NCI-H526 treated with DMSO at 0.1 percent for 48 hours (cell line): ENCODE data around the gene SP2.

Source experiments
- DNase-seq: peaks from one replicate; lab custom pipeline; 2025; lab: John Stamatoyannopoulos, UW

The SP2 gene

GRCh38 chr17:47870056-47870455, 26.0 kb upstream of the SP2 start:
- no peak for DNase-seq

DNA sequence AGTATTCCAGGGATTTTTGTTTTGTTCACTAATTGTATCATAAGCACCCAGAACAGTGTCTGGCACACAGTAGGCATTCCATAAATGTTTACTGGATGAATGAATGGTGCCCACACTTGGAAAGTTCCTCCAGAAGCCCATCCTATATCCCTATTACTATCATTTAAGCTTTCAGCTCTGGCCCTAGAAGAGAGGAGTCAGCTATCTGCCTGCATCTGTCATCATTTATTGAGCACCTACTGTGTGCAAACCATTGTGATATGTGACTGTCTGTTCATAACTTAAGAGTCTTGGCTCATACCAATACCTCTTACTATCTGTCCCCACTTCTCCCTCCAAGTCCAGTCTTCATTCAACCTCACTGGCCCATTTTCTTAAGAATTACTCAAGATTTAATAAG, 25.0 kb upstream of the SP2 start:
- DNase-seq = no peak

DNA sequence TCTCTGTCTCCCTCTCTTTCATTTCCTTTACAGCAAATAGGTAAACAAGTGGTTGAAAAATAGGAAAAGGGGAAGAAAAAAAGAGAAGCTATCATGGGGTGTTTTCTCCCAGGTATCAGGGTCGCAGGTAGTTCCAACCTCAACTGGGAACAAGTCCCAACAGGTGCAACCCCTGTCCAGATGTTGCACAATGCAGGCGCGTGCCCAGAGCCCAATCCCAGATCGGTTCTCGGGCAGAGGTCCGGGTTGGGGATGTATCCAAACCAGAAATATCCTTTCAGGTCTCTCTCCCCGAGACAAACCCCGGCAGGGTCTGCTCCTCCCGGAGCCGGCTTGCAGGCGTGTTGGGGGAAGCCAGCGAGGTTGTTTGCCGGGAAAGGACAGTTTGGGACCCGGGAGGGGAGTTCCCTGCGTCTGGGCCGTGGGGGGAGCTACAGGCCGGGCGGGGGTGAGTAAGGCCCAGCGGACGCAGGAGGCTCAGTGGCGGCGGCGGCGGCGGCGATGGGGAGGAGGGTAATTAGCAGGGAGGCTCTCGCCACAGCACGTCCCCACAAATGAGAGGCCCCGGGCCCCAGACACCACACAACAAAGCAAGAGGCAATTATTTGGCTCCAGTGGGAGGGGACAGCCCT, 23.9 kb upstream of the SP2 start:
- DNase-seq = no peak

- peak; percentile 59 for DNase-seq
Observed at GRCh38 chr17:47872651-47873161, 23.3 kb upstream of the SP2 start.

DNA sequence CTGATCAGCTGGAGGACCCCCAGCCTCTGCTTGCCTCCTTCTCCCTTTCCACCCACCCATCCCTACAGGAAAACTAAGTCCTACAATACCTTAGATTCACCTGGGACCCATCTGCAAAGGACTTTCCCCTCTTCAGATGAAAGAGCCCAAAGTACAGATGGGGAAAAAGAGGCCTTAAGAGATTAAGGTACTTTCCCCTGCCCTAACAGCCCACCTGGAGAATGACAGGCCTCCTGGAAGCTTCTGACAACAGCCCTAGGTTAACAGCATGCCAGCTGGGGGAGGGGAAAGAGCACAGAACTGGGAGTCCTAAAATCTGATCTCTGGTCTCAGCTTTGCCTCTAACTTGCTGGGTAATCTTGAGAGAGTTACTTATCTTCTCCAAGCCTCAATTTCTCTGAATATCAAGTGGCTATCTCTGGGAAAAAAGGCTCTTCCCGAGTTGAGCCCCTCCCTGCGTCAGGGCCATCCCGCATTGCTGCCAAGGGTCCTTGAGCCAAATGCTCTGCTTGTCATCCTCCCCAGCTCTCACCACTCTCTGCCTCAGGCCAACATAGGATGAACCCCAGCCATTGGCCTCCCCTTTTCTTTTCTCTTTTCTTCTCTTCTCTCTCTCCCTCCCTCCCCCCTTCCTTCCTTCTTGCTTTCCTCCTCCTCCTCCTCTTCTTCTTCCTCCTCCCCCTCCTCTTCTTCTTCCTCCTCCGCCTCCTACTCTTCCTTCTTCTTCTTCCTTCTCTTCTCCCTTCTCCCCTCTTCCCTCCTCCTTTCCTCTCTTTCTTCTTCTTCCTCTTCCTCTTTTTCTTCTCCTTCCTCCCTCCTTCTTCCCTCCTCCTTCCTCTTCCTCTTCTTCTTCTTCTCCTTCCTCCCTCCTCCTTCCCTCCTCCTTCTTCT, 22.6 kb upstream of the SP2 start:
- DNase-seq = no peak

- peak; percentile 80 for DNase-seq
Observed at GRCh38 chr17:47875011-47875985, 20.7 kb upstream of the SP2 start.

GRCh38 chr17:47877368-47878034, 18.5 kb upstream of the SP2 start:
- DNase-seq = no peak

DNA sequence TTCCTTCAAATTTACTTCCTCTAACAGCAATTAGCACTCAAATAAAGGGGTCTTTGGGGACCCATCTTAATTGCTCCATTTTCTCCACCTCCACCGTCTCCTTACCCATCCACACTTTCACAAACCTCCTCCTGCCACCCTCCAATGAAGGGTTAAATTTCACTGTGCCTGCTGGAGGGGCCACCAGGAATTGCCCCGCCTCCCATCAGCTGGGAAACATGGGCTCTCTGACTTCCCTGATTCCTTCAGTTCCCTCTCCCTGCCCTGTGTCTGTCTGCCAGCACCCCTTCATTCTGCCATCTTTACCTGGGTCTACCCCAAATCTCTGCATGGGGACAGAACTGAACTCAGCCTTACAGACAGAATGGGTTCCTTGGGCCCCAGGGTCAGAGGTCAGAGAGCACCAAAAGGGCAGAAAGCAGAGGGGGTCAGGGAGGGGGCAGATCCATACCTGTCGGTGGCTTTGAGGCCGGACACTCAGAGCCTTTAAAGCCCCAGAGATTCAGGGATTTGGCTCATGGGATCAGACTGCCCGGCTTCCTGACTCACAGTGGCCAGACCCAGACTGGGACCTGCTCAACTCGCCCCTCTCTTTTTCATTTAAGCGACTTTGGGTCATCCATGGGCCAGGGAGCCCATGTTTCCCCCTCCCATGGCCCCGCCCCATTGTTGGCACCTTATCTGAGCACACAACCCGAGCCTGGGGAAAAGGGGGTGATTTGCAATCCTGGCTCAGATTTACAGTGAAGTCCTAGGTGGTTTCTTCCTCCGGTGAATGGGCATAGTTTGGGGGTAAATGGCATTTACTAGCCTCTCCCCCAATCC, 17.6 kb upstream of the SP2 start:
- no peak for DNase-seq

- no peak for DNase-seq
Observed at GRCh38 chr17:47879028-47879585, 16.9 kb upstream of the SP2 start.

- DNase-seq = no peak
Observed at GRCh38 chr17:47879776-47880454, 16.1 kb upstream of the SP2 start.

DNA sequence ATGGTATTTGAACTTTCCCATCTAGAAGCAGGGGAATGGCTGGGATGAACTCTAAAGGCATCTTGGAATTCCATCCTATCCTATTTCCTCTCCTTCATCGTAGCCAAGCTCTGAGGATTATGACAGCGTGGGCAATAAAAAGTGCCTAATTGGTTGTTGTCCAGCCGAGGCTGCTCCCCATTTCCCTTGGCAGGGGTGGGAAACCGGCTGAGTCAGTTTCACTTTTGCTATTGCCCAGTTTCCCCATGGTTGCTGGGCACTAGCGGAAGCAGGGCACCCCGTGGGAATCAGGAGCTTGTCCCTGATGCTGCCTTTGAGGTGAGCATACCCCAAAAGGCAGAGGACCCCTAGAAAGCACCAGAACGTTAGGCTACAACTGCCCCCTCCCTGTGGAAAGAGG, 13.8 kb upstream of the SP2 start:
- no peak for DNase-seq

DNA sequence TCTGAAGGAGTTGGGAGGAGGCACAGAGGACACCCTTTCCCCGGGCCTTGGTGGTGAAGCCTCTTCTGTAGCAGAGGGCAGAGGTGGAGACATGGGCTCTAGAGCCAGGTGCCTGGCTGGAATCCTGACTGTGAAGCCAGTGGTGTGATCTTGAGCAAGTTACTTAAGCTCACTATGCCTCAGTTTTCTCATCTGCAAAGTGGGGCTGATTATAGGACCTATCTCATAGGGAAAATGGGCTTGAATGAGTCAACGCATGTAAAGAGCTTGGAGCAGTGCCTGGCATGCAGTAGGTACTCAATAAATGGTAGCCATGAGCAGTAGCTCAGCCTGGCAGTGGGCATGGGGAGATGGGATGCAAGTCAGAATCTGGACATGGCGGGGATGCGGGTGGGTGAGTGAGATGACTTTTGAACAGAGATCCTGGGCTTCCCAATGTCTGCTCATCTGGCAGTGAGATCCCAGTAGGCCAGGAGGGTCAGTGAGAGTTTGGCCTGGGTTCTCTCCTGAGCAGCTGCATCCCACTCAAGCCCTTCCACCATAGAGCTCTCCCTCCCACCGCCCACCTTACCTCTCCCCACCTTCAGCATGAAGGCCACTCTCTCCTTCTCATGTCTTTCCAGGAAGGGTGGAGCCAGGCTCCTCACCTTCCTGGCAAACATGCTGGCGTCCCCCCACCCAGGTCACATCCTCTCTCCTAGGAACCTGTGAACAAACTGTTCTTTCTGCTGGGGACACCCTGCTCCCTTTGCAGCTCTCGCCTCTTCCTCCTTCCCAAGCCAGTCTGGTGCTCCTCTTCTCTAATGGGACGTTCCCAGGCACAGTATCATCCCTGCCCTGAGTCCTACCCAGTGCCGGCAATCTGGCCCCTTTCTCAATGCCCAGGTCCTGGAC, 13.1 kb upstream of the SP2 start:
- no peak for DNase-seq

GRCh38 chr17:47883589-47884426, 12.2 kb upstream of the SP2 start:
- no peak for DNase-seq

DNA sequence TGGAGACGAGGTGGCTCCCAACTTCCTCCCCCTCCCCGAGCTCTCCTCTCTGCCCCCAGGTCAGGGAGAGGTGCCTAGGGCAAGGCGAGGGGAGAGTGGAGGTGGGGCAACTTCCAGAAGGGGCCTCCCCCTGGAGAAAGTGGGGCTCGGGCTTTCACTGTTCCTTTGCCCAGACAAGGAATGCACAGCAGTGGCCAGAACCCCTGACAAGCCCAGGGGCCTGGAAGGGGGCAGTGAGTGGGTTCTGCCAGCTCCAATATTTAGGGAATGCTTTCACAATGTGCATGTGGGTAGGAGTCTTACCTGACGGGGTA, 11.7 kb upstream of the SP2 start:
- DNase-seq = no peak

DNA sequence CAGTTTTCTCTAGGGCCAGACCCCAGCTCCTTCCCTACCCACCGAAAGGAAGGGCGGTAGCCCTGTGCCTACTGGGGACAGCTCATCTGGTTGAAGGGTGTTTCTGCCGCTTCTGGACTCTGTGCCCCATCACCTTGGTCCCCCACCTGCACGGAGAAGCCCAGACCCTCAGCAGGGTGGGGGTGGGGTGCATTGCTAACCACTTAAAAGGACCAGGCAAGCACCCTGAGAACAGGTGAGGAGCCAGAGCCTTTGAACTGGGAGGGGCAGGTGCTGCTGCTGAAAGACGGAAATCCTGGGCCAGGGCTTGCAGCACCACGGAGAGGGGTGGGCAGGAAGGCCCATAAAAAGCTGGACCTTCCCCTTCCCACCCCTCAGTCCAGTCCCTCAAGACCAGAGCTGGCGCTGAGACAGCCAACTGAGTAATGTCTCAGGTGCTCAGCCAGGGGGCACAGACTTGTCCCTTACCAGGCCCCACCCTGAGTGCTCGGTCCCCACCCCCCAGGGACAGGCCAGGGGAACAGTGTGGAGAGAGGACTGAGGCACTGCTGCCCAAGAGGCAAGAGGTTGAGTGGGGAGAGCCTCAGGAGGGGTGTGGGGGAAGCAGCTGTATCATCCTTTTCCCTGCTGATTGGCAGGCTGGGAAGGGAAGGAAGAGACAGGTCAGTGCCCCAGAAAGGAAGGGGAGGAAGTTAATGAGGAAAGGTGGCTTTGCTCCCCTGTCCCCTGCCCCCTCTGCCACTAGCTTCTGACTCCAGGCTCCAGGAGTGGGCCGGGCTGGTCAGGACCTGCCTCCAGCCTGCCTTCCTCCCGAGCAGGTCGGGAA, 10.9 kb upstream of the SP2 start:
- no peak for DNase-seq

DNA sequence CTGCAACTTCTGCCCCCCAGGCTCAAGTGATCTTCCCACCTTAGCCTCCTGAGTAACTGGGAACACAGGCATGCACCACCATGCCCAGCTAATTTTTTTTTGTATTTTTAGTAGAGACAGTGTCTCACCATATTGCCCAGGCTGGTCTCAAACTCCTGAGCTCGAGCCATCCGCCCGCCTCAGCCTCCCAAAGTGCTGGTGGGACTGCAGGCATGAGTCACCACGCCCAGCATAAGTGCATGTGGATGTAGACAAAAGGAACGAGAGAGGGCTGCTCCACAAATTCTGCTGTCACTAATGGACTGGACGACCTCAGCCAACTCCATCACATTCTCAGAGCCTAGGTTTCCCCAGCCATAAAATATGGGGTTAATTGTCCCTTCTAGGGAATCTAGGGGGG, 7.7 kb upstream of the SP2 start:
- DNase-seq = no peak
